ENCODE measurements around the gene NDFIP1.

Gene NDFIP1

GRCh38 chr5:142100307-142100706 lies 8.3 kb upstream of the NDFIP1 start:
- no peak for DNase-seq
- no peak for TF ChIP-seq GATA1 (IDR thresholded peaks at IDR 0.05; ENCODE audit: low read depth, low read length)
- TF ChIP-seq POLR2A (IDR thresholded peaks at IDR 0.05; ENCODE audit: low read length) = no peak

- DNase-seq = no peak
- TF ChIP-seq POLR2A (IDR thresholded peaks at IDR 0.05; ENCODE audit: low read length) (no peak), GATA1 (IDR thresholded peaks at IDR 0.05; ENCODE audit: low read depth, low read length) (no peak)
These were observed 5.4 kb upstream of the NDFIP1 start for GRCh38 chr5:142102980-142103740.

GRCh38 chr5:142104491-142104890 lies 4.1 kb upstream of the NDFIP1 start:
- no peak for DNase-seq
- no peak for TF ChIP-seq GATA1 (IDR thresholded peaks at IDR 0.05; ENCODE audit: low read depth, low read length)
- TF ChIP-seq POLR2A (IDR thresholded peaks at IDR 0.05; ENCODE audit: low read length) = no peak

DNA sequence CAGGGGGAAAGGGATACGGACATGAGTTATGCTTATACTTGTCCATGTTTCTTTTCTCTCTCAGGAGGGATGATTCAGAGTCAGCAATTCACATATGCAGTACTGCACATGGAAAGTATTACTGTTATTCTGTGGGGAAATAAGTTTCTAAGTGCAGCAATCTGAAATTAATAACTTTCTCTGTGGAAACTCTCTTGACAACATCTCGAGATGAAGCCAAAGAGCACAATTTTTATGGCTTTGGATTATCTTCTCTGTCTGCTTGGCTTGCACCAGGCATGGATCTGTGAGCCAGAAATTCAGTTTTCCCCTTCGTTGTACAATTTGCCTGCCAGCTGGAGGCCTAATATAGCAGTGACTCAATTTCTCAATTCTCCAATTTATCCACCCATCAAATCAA lies 2.5 kb upstream of the NDFIP1 start:
- TF ChIP-seq GATA1 (IDR thresholded peaks at IDR 0.05; ENCODE audit: low read depth, low read length) = no peak
- TF ChIP-seq POLR2A (IDR thresholded peaks at IDR 0.05; ENCODE audit: low read length) = no peak
- DNase-seq = no peak

- no peak for TF ChIP-seq GATA1 (IDR thresholded peaks at IDR 0.05; ENCODE audit: low read depth, low read length)
- no peak for TF ChIP-seq POLR2A (IDR thresholded peaks at IDR 0.05; ENCODE audit: low read length)
- DNase-seq = no peak
These were observed 1.4 kb upstream of the NDFIP1 start for GRCh38 chr5:142107036-142107735.

DNA sequence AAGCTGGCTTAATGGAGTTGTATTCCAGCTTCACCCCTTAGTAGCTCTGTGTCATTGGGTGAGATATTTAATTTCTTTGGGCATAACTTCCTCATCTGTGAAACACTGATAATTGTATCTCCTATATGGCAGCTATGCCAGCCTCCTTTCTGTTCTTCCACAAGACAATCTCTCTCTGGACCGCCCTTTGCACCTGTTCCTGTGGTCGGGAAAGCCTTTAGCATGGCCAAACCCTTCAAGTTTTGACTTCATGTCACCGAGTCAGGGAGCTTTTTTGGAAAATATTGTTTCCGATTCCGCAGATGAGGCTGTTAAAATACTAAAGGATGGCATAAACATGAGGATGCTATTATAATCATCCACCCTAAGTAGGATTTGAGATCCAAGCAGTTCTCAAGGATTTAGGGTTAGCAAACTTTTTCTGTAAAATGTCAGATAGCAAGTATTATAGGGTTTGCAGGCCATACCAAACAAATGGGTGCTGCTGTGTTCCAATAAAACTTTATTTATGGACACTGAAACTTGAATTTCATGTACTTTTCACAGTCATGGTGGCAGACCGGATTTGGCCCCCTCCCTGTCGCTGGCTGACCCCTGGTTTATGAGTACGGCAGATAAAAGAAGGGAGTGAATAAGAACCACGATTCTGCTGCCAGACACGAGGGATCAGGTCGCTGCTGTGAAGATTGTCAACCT lies 695 bp upstream of the NDFIP1 start:
- TF ChIP-seq GATA1 (IDR thresholded peaks at IDR 0.05; ENCODE audit: low read depth, low read length) (no peak), POLR2A (IDR thresholded peaks at IDR 0.05; ENCODE audit: low read length) (no peak)

GRCh38 chr5:142109331-142110045 lies 909 bp downstream of the NDFIP1 start:
- TF ChIP-seq POLR2A (IDR thresholded peaks at IDR 0.05; ENCODE audit: low read length) = no peak
- TF ChIP-seq GATA1 (IDR thresholded peaks at IDR 0.05; ENCODE audit: low read depth, low read length) = no peak
- peak; percentile 72 to 74 for DNase-seq

More for the DNA sequence above, 695 bp upstream of the NDFIP1 start:
- peak; percentile 73 to 92 for DNase-seq

DNA sequence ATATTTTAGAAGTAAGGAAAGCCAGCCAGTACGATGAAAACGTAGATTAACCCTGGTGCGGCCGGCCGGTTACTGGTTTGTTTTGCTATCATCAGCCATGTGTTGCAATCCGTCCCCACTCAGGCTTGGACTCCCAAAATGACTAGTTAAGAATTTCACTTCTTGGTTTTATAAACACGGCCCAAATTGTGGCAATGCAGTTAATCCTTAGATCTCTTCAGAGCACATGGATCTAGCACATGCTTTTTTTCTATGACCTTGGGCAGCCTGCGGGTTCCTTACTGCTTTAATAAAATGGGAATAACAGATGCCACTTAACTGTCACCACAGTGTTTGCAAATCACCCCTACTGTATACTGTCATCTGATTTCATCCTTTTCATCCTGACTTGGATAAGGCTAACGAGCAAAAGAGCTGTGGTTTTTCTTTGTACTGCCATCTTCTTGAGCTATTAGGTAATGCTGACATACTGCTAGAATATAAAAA lies 1.5 kb downstream of the NDFIP1 start:
- peak; percentile 67 to 80 for DNase-seq

DNA sequence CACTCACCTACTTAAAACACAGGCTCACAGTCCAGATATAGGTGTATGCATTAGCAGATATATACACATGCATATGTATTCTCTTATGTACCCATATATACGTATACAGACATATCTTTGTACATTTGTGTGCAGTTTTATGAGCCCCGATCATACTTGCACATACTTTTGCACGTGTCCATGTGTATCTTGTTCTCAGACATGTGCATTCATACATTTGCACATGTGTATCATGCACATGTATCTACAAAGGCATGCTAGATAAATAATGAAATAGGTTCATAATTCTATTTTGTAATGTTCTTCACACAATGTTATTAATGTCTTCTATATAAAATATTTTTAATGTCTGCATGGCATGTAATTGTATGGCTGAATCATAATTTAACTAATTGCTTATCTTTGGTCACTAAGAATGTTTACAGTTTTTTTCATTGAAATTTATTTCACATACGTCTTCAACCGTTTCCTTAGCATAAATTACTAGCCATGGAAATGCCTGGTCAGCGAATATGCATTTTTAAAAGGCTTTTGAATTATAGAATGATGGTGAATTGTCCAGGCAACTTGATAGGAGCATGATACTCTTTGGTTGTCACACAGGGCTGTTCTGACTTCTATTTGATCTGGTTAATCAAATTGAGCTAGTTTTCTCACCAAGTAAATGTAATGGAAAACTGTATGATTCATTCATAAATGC lies 2.6 kb downstream of the NDFIP1 start:
- TF ChIP-seq POLR2A (IDR thresholded peaks at IDR 0.05; ENCODE audit: low read length) = no peak
- no peak for TF ChIP-seq GATA1 (IDR thresholded peaks at IDR 0.05; ENCODE audit: low read depth, low read length)
- no peak for DNase-seq

More for the DNA sequence above, 1.5 kb downstream of the NDFIP1 start:
- TF ChIP-seq GATA1 (IDR thresholded peaks at IDR 0.05; ENCODE audit: low read depth, low read length) = no peak
- TF ChIP-seq POLR2A (IDR thresholded peaks at IDR 0.05; ENCODE audit: low read length) = peak; percentile 35

GRCh38 chr5:142114687-142115086 lies 6.1 kb downstream of the NDFIP1 start:
- TF ChIP-seq POLR2A (IDR thresholded peaks at IDR 0.05; ENCODE audit: low read length) (no peak), GATA1 (IDR thresholded peaks at IDR 0.05; ENCODE audit: low read depth, low read length) (no peak)

GRCh38 chr5:142115937-142116614 lies 7.5 kb downstream of the NDFIP1 start:
- no peak for DNase-seq
- no peak for TF ChIP-seq GATA1 (IDR thresholded peaks at IDR 0.05; ENCODE audit: low read depth, low read length)
- no peak for TF ChIP-seq POLR2A (IDR thresholded peaks at IDR 0.05; ENCODE audit: low read length)

More at GRCh38 chr5:142114687-142115086, 6.1 kb downstream of the NDFIP1 start:
- no peak for DNase-seq

GRCh38 chr5:142117579-142118151 lies 9.1 kb downstream of the NDFIP1 start:
- DNase-seq = no peak
- no peak for TF ChIP-seq GATA1 (IDR thresholded peaks at IDR 0.05; ENCODE audit: low read depth, low read length)
- TF ChIP-seq POLR2A (IDR thresholded peaks at IDR 0.05; ENCODE audit: low read length) = no peak
